HepG2 (cell line): ENCODE data around the gene R3HDM1. TPM values are rescaled to one million over a fixed set of nuclear protein-coding genes. Genes with fewer than 3 reads are reported as not detected.

Experiments
- ARNT2 ChIP-seq: sonication (generic); formaldehyde crosslinking; IDR thresholded peaks from 2 replicates; pipeline ENCODE4 v1.8.0; 2022; ENCODE audit warnings: mild to moderate bottlenecking, low read depth, missing genetic modification reagents, moderate library complexity
- ASH2L ChIP-seq: fragments of 300-600, 200-600 bp; sonication (generic); IDR thresholded peaks from 2 replicates; pipeline ENCODE4 v1.7.0; 2017; ENCODE audit warnings: low read depth, mild to moderate bottlenecking, moderate library complexity, mixed read lengths, low read length; ENCODE audit not compliant: insufficient read length
- ATAD3A ChIP-seq: sonication (generic); formaldehyde crosslinking; IDR thresholded peaks from 2 replicates; pipeline ENCODE4 v1.4.0; 2020; ENCODE audit warnings: missing genetic modification reagents
- BORCS8-MEF2B ChIP-seq: sonication (generic); formaldehyde crosslinking; IDR thresholded peaks from 2 replicates; pipeline ENCODE4 v1.8.0; 2022; ENCODE audit warnings: mild to moderate bottlenecking, missing genetic modification reagents
- CBFB ChIP-seq: sonication (generic); formaldehyde crosslinking; IDR thresholded peaks from 2 replicates; pipeline ENCODE4 v1.4.0; 2020; ENCODE audit warnings: missing genetic modification reagents
- HDAC2 ChIP-seq: sonication (generic); formaldehyde crosslinking; IDR thresholded peaks from 2 replicates; pipeline ENCODE4 v1.4.0; 2020; ENCODE audit warnings: missing genetic modification reagents
- KDM5B ChIP-seq: sonication (generic); formaldehyde crosslinking; IDR thresholded peaks from 2 replicates; pipeline ENCODE4 v1.4.0; 2020; ENCODE audit warnings: missing genetic modification reagents, mild to moderate bottlenecking, borderline replicate concordance
- KLF16 ChIP-seq, 2 experiments: sonication (generic) in 1 of 2; formaldehyde crosslinking in 1 of 2; IDR thresholded peaks; 2 replicates each; pipeline versions ENCODE4 v1.6.1 to v1.8.0; 2016 to 2023; ENCODE audit warnings: missing genetic modification reagents in 2 of 2, missing compliant biosample characterization in 1 of 2
- KMT2A ChIP-seq: sonication (generic); formaldehyde crosslinking; IDR thresholded peaks from 2 replicates; pipeline ENCODE4 v1.4.0; 2020; ENCODE audit warnings: missing genetic modification reagents
- MYC ChIP-seq: sonication (generic); formaldehyde crosslinking; IDR thresholded peaks from 2 replicates; pipeline ENCODE4 v1.9.0; 2021; ENCODE audit warnings: missing genetic modification reagents, borderline replicate concordance
- NCOA2 ChIP-seq: sonication (generic); formaldehyde crosslinking; IDR thresholded peaks from 2 replicates; pipeline ENCODE4 v1.8.0; 2022; ENCODE audit warnings: inconsistent platforms
- NR1H2 ChIP-seq: sonication (generic); formaldehyde crosslinking; IDR thresholded peaks from 2 replicates; pipeline ENCODE4 v1.8.1; 2022; ENCODE audit warnings: low read depth, missing genetic modification reagents, borderline replicate concordance
- SRY ChIP-seq: sonication (generic); formaldehyde crosslinking; IDR thresholded peaks from 2 replicates; pipeline ENCODE4 v1.8.0; 2022; ENCODE audit warnings: mild to moderate bottlenecking, missing genetic modification reagents
- ZNF333 ChIP-seq: sonication (generic); formaldehyde crosslinking; IDR thresholded peaks from 2 replicates; pipeline ENCODE4 v1.4.0; 2020; ENCODE audit warnings: mild to moderate bottlenecking, missing genetic modification reagents, borderline replicate concordance
- ZNF367 ChIP-seq: sonication (generic); formaldehyde crosslinking; IDR thresholded peaks from 2 replicates; pipeline ENCODE4 v1.4.0; 2020; ENCODE audit warnings: missing genetic modification reagents, borderline replicate concordance
- ZNF460 ChIP-seq: sonication (generic); formaldehyde crosslinking; IDR thresholded peaks from 2 replicates; pipeline ENCODE4 v1.5.1; 2020; ENCODE audit warnings: missing genetic modification reagents, mild to moderate bottlenecking, borderline replicate concordance
- ZNF510 ChIP-seq: sonication (generic); formaldehyde crosslinking; IDR thresholded peaks from 2 replicates; pipeline ENCODE4 v1.4.0; 2020; ENCODE audit warnings: low read depth, mild to moderate bottlenecking, missing genetic modification reagents
- polyA plus RNA-seq, 8 experiments: library from polyadenylated mRNA; depleted of rRNA in 3 of 8; stranded (reverse) in 7 of 8; unstranded in 1 of 8; fragments of >200 nt; fragmentation: Illumina TruSeq in 4 of 8; extraction: Trizol in 4 of 8; gene quantifications; 2 replicates each; pipeline versions ENCODE4 v1.2.1 to v1.2.3, GENCODE V29; 2011 to 2016; ENCODE audit warnings: low read depth in 4 of 8, missing spikeins in 1 of 8, mixed read lengths in 1 of 8; ENCODE audit not compliant: insufficient read depth in 1 of 8
- total RNA-seq, 5 experiments: library from RNA; depleted of rRNA; stranded (reverse); fragments of >200 nt; fragmentation: Illumina TruSeq; extraction: Trizol; gene quantifications; 2 replicates each; pipeline ENCODE4 v1.2.3, GENCODE V29; 2016; ENCODE audit warnings: low read depth in 1 of 5
- TF ChIP-seq, protein P1 (sequence below): sonication (generic); formaldehyde crosslinking; IDR thresholded peaks from 2 replicates; pipeline ENCODE4 v1.8.0; 2022; ENCODE audit warnings: missing genetic modification reagents, low read depth, mild to moderate bottlenecking, borderline replicate concordance
- TF ChIP-seq, protein P2 (sequence below): sonication (generic); formaldehyde crosslinking; IDR thresholded peaks from 2 replicates; pipeline ENCODE4 v1.5.0; 2020; ENCODE audit warnings: missing genetic modification reagents
- TF ChIP-seq, protein P3 (sequence below): IDR thresholded peaks from 2 replicates; pipeline ENCODE4 v1.6.1; 2016; ENCODE audit warnings: control low read depth
- TF ChIP-seq, protein P4 (sequence below): sonication (generic); formaldehyde crosslinking; IDR thresholded peaks from 2 replicates; pipeline ENCODE4 v1.5.1; 2020; ENCODE audit warnings: missing genetic modification reagents, mild to moderate bottlenecking, borderline replicate concordance
- TF ChIP-seq, protein P5 (sequence below): sonication (generic); formaldehyde crosslinking; IDR thresholded peaks from 2 replicates; pipeline ENCODE4 v1.5.0; 2020; ENCODE audit warnings: mild to moderate bottlenecking, missing genetic modification reagents

R3HDM1 gene
- total and polyA plus RNA-seq, 2 of the 13 experiments (the other 11 are each of a cell fraction or from before 2014, with no cell fraction given), result 15.7 to 54.3 TPM

DNA sequence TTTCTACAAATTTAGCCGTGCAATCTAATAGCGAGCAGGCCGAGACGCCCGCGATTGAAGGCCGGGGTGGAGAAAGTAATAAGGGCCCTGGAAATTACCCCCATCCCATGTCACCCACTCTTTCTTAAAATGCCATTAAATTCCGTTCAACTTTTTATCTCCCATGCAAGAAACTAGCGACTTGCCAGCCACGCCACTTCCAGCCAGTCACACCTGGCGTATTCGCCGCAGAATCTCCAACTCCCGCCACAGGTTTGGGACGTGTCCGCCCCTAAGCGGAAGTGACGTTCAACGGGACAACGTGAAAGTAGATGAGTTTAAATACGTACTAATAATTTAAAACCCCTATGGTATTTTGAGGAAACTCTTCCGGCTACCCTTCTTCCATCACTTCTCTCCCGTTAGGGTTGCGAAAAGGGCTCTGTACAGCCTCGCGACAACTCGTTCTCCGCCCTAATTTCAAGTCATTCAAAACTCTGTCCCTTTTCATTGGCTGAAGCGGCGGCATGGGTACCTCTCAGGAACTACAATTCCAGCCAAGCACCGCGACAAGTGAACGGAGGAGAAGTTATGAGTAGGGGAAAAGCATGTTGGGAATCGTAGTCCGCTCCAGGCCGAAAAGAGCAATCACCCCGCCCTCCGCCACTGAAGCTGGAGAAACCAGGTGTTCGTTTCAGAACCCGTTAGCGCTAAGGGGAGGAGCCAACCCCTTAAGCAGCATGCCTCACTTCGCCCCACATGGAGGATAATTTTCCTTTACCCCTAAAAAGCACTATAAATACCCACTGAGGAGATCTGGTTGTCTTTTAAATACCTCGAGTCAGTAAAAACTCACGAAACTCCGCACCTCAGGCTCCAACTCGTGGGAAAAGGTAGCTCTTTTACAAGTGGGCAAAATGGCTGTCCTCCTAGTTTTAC lies 712 bp upstream of the R3HDM1 start, which contains the start of gene ZRANB3 (continued):
- peak; percentile 9; the same call in 1 of the 2 replicates for TF ChIP-seq NCOA2 (CRISPR knock-in tag)
- TF ChIP-seq KLF16 (CRISPR knock-in tag; IDR thresholded peaks at IDR 0.05), result 0 out of 4 replicates have a peak, but pooled peaks of 1 of the 2 experiments have one; percentile 49
- TF ChIP-seq, protein P1, sequence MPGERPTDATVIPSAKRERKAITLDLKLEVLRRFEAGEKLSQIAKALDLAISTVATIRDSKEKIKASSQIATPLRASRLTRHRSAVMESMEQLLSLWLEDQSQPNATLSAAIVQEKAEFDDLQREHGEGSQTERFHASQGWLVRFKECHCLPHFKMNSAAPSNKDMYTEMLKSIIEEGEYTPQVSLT (CRISPR knock-in tag), result 0 out of 2 replicates have a peak, but pooled peaks have one; percentile 58
- TF ChIP-seq, protein P2, sequence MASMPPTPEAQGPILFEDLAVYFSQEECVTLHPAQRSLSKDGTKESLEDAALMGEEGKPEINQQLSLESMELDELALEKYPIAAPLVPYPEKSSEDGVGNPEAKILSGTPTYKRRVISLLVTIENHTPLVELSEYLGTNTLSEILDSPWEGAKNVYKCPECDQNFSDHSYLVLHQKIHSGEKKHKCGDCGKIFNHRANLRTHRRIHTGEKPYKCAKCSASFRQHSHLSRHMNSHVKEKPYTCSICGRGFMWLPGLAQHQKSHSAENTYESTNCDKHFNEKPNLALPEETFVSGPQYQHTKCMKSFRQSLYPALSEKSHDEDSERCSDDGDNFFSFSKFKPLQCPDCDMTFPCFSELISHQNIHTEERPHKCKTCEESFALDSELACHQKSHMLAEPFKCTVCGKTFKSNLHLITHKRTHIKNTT (CRISPR knock-in tag), result no peak
- peak; percentile 52 for TF ChIP-seq KMT2A
- peak; percentile 79 for TF ChIP-seq ZNF510 (CRISPR knock-in tag)
- TF ChIP-seq BORCS8-MEF2B (CRISPR knock-in tag), result peak; percentile 48; the same call in 1 of the 2 replicates
- TF ChIP-seq, protein P3, sequence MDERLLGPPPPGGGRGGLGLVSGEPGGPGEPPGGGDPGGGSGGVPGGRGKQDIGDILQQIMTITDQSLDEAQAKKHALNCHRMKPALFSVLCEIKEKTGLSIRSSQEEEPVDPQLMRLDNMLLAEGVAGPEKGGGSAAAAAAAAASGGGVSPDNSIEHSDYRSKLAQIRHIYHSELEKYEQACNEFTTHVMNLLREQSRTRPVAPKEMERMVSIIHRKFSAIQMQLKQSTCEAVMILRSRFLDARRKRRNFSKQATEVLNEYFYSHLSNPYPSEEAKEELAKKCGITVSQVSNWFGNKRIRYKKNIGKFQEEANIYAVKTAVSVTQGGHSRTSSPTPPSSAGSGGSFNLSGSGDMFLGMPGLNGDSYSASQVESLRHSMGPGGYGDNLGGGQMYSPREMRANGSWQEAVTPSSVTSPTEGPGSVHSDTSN, result 0 out of 2 replicates have a peak, but pooled peaks have one; percentile 20
- TF ChIP-seq CBFB (CRISPR knock-in tag), result peak; percentile 28; the same call in 1 of the 2 replicates
- TF ChIP-seq MYC (CRISPR knock-in tag), result peak; percentile 59
- TF ChIP-seq, protein P4, sequence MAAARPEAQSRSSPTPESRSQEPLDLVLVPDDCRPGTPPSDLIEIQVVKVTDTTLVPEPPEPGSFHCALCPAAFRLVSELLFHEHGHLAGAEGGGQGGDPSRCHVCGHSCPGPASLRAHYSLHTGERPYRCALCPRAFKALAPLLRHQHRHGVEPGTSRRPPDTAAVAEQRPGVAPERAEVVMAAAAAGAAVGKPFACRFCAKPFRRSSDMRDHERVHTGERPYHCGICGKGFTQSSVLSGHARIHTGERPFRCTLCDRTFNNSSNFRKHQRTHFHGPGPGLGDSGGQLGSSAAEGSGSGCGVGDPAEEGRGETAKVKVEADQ (CRISPR knock-in tag), result no peak
- TF ChIP-seq ARNT2 (CRISPR knock-in tag), result peak; percentile 78
- peak; percentile 64; the same call in 1 of the 2 replicates for TF ChIP-seq KDM5B (CRISPR knock-in tag)
- TF ChIP-seq ASH2L, result peak; percentile 96
- TF ChIP-seq, protein P5, sequence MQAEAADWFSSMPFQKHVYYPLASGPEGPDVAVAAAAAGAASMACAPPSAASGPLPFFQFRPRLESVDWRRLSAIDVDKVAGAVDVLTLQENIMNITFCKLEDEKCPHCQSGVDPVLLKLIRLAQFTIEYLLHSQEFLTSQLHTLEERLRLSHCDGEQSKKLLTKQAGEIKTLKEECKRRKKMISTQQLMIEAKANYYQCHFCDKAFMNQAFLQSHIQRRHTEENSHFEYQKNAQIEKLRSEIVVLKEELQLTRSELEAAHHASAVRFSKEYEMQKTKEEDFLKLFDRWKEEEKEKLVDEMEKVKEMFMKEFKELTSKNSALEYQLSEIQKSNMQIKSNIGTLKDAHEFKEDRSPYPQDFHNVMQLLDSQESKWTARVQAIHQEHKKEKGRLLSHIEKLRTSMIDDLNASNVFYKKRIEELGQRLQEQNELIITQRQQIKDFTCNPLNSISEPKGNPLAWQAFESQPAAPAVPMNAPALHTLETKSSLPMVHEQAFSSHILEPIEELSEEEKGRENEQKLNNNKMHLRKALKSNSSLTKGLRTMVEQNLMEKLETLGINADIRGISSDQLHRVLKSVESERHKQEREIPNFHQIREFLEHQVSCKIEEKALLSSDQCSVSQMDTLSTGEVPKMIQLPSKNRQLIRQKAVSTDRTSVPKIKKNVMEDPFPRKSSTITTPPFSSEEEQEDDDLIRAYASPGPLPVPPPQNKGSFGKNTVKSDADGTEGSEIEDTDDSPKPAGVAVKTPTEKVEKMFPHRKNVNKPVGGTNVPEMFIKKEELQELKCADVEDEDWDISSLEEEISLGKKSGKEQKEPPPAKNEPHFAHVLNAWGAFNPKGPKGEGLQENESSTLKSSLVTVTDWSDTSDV, result 0 out of 2 replicates have a peak, but pooled peaks have one; percentile 45
- TF ChIP-seq ZNF367, result no peak
- TF ChIP-seq SRY (CRISPR knock-in tag), result no peak
- no peak for TF ChIP-seq ATAD3A (CRISPR knock-in tag)
- TF ChIP-seq HDAC2 (CRISPR knock-in tag), result peak; percentile 44; the same call in 1 of the 2 replicates
- no peak for TF ChIP-seq ZNF333 (CRISPR knock-in tag)
- TF ChIP-seq NR1H2, result no peak
- TF ChIP-seq ZNF460 (CRISPR knock-in tag), result no peak
